HepG2 (cell line): Measurements from ENCODE around the gene RELB. TPM values are rescaled to one million over a fixed set of nuclear protein-coding genes. Genes with fewer than 3 reads are reported as not detected.
A peak's percentile ranks its signal among the peaks of the same experiment; 100 is the strongest.

Source experiments
- CENPT ChIP-seq: sonication (generic); formaldehyde crosslinking; IDR thresholded peaks from 2 replicates; pipeline ENCODE4 v1.8.0; 2022; ENCODE audit warnings: low read depth, mild to moderate bottlenecking, moderate library complexity, missing genetic modification reagents
- CREBL2 ChIP-seq: sonication (generic); formaldehyde crosslinking; IDR thresholded peaks from 2 replicates; pipeline ENCODE4 v1.8.1; 2023; ENCODE audit warnings: missing genetic modification reagents, mild to moderate bottlenecking, borderline replicate concordance
- IKZF5 ChIP-seq: IDR thresholded peaks from 2 replicates; pipeline ENCODE4 v1.6.1; 2018; ENCODE audit warnings: missing genetic modification reagents, mild to moderate bottlenecking, missing compliant biosample characterization
- IRF9 ChIP-seq: sonication (generic); formaldehyde crosslinking; IDR thresholded peaks from 2 replicates; pipeline ENCODE4 v1.8.0; 2022; ENCODE audit warnings: missing genetic modification reagents, mild to moderate bottlenecking, borderline replicate concordance
- ISL2 ChIP-seq: sonication (generic); formaldehyde crosslinking; IDR thresholded peaks from 2 replicates; pipeline ENCODE4 v1.5.0; 2020; ENCODE audit warnings: missing genetic modification reagents
- KAT7 ChIP-seq: IDR thresholded peaks from 2 replicates; pipeline ENCODE4 v1.6.1; 2018; ENCODE audit warnings: borderline replicate concordance, missing compliant biosample characterization
- MIXL1 ChIP-seq: IDR thresholded peaks from 2 replicates; pipeline ENCODE4 v1.6.1; 2016
- NFE2L2 ChIP-seq: fragments of 150-350 bp; IDR thresholded peaks from 2 replicates; pipeline ENCODE4 v1.6.1; 2014; ENCODE audit warnings: low read length
- NR2F6 ChIP-seq, 2 experiments: IDR thresholded peaks; 2 replicates each; pipeline ENCODE4 v1.6.1; 2016; ENCODE audit warnings: antibody characterized with exemption in 1 of 2, mild to moderate bottlenecking in 1 of 2
- RARG ChIP-seq: sonication (generic); formaldehyde crosslinking; IDR thresholded peaks from 2 replicates; pipeline ENCODE4 v1.4.0; 2020; ENCODE audit warnings: low read depth, mild to moderate bottlenecking, missing genetic modification reagents
- REL ChIP-seq: sonication (generic); formaldehyde crosslinking; conservative IDR thresholded peaks from 2 replicates; pipeline ENCODE4 v1.8.0; 2022; ENCODE audit warnings: mild to moderate bottlenecking, missing genetic modification reagents, moderate library complexity
- SP2 ChIP-seq: sonication (generic); formaldehyde crosslinking; IDR thresholded peaks from 2 replicates; pipeline ENCODE4 v1.5.1; 2020; ENCODE audit warnings: mild to moderate bottlenecking, missing genetic modification reagents
- ZBTB26 ChIP-seq: IDR thresholded peaks from 2 replicates; pipeline ENCODE4 v1.6.1; 2016; ENCODE audit warnings: missing compliant biosample characterization, missing genetic modification reagents, borderline replicate concordance
- ZNF34 ChIP-seq: sonication (generic); formaldehyde crosslinking; IDR thresholded peaks from 2 replicates; pipeline ENCODE4 v1.4.0; 2020; ENCODE audit warnings: mild to moderate bottlenecking, missing genetic modification reagents, borderline replicate concordance
- ZNF350 ChIP-seq: sonication (generic); formaldehyde crosslinking; IDR thresholded peaks from 2 replicates; pipeline ENCODE4 v1.4.0; 2020; ENCODE audit warnings: mild to moderate bottlenecking, low read depth, missing genetic modification reagents, borderline replicate concordance
- ZNF446 ChIP-seq: sonication (generic); formaldehyde crosslinking; IDR thresholded peaks from 2 replicates; pipeline ENCODE4 v1.5.0; 2020; ENCODE audit warnings: mild to moderate bottlenecking, missing genetic modification reagents
- ZNF530 ChIP-seq: sonication (generic); formaldehyde crosslinking; IDR thresholded peaks from 2 replicates; pipeline ENCODE4 v1.5.0; 2020; ENCODE audit warnings: low read depth, mild to moderate bottlenecking, missing genetic modification reagents
- ZNF672 ChIP-seq: sonication (generic); formaldehyde crosslinking; IDR thresholded peaks from 2 replicates; pipeline ENCODE4 v1.8.1; 2022; ENCODE audit warnings: missing genetic modification reagents
- ZNF768 ChIP-seq: sonication (generic); formaldehyde crosslinking; IDR thresholded peaks from 2 replicates; pipeline ENCODE4 v1.4.0; 2020; ENCODE audit warnings: missing genetic modification reagents
- polyA plus RNA-seq, 8 experiments: library from polyadenylated mRNA; depleted of rRNA in 3 of 8; stranded (reverse) in 7 of 8; unstranded in 1 of 8; fragments of >200 nt; fragmentation: Illumina TruSeq in 4 of 8; extraction: Trizol in 4 of 8; gene quantifications; 2 replicates each; pipeline versions ENCODE4 v1.2.1 to v1.2.3, GENCODE V29; 2011 to 2016; ENCODE audit warnings: low read depth in 4 of 8, missing spikeins in 1 of 8, mixed read lengths in 1 of 8; ENCODE audit not compliant: insufficient read depth in 1 of 8
- total RNA-seq, 5 experiments: library from RNA; depleted of rRNA; stranded (reverse); fragments of >200 nt; fragmentation: Illumina TruSeq; extraction: Trizol; gene quantifications; 2 replicates each; pipeline ENCODE4 v1.2.3, GENCODE V29; 2016; ENCODE audit warnings: low read depth in 1 of 5
- TF ChIP-seq, protein P1 (sequence below): sonication (generic); formaldehyde crosslinking; IDR thresholded peaks from 2 replicates; pipeline ENCODE4 v1.9.0; 2021; ENCODE audit warnings: missing genetic modification reagents, mild to moderate bottlenecking, borderline replicate concordance
- TF ChIP-seq, protein P2 (sequence below): sonication (generic); formaldehyde crosslinking; conservative IDR thresholded peaks from 2 replicates; pipeline ENCODE4 v1.8.0; 2022; ENCODE audit warnings: low read depth, missing genetic modification reagents

The RELB gene
- total and polyA plus RNA-seq, 2 of the 13 experiments (the other 11 are each of a cell fraction or from before 2014, with no cell fraction given), result 1.9 to 3.5 TPM

DNA sequence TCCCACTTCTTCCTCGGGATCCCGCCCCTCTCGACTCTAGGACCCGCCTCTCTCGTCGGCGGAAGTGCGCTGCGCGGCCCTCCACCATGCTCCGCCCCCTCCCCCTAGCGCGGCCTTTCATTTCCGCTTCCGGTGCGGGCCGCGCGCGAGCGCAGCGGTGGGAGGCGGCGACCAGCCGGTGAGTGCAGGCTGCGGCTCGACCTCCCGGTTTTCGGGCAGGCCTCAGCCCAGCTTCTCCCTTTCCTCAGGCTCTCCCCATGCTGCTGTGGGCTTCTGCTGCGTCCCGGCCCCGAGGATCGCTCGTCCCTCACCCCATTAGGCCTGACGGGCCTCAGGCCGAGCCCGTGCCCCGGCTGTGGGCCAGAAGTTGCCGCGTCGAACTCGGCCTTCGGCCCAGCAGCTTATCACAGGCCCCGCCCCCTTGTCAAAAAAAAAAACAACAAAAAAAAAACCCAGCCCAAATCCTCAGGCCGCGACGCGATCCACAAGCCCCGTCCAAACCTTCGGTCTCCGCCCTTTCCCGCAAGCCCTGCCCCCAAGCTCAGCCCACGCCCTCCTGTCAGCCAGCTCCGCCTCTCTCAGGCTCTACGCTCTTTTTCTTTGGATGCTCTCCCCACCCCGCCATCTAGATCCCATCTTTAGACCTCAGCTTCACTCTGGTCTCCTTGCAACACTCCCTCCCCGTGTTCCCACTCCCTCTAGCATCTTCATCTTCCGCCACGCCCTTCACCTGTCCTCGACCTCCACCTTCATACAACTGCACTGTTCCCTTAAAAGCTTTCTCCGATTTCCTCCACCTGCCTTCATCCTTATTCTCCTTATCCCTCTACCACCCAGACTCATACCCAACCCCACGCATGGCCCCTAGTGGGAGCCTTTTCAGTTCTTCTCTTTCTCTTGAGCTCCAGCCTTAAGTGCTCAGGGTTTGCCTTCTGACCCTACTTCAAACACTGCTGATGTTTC lies 37.9 kb downstream of the RELB start, which contains the start of gene CLASRP (continued):
- TF ChIP-seq, protein P1, sequence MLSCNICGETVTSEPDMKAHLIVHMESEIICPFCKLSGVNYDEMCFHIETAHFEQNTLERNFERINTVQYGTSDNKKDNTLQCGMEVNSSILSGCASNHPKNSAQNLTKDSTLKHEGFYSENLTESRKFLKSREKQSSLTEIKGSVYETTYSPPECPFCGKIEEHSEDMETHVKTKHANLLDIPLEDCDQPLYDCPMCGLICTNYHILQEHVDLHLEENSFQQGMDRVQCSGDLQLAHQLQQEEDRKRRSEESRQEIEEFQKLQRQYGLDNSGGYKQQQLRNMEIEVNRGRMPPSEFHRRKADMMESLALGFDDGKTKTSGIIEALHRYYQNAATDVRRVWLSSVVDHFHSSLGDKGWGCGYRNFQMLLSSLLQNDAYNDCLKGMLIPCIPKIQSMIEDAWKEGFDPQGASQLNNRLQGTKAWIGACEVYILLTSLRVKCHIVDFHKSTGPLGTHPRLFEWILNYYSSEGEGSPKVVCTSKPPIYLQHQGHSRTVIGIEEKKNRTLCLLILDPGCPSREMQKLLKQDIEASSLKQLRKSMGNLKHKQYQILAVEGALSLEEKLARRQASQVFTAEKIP, result no peak
- no peak for TF ChIP-seq ZNF446
- no peak for TF ChIP-seq ZNF530 (CRISPR knock-in tag)
- peak; percentile 73; the same call in 1 of the 2 replicates for TF ChIP-seq IRF9 (CRISPR knock-in tag)
- TF ChIP-seq CENPT (CRISPR knock-in tag), result no peak
- TF ChIP-seq CREBL2 (CRISPR knock-in tag), result no peak
- TF ChIP-seq, protein P2, sequence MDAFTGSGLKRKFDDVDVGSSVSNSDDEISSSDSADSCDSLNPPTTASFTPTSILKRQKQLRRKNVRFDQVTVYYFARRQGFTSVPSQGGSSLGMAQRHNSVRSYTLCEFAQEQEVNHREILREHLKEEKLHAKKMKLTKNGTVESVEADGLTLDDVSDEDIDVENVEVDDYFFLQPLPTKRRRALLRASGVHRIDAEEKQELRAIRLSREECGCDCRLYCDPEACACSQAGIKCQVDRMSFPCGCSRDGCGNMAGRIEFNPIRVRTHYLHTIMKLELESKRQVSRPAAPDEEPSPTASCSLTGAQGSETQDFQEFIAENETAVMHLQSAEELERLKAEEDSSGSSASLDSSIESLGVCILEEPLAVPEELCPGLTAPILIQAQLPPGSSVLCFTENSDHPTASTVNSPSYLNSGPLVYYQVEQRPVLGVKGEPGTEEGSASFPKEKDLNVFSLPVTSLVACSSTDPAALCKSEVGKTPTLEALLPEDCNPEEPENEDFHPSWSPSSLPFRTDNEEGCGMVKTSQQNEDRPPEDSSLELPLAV (CRISPR knock-in tag), result no peak
- peak; percentile 62; the same call in 1 of the 2 replicates for TF ChIP-seq ZNF768 (CRISPR knock-in tag)
- peak; percentile 72; the same call in 1 of the 2 replicates for TF ChIP-seq ZNF350 (CRISPR knock-in tag)
- TF ChIP-seq ISL2 (CRISPR knock-in tag), result peak; percentile 73; the same call in 1 of the 2 replicates
- no peak for TF ChIP-seq REL (CRISPR knock-in tag)
- no peak for TF ChIP-seq ZNF672 (CRISPR knock-in tag)
- TF ChIP-seq KAT7 (CRISPR knock-in tag), result peak; percentile 63; the same call in 1 of the 2 replicates
- TF ChIP-seq ZNF34 (CRISPR knock-in tag), result no peak
- peak; percentile 62; the same call in 1 of the 2 replicates for TF ChIP-seq ZBTB26 (CRISPR knock-in tag)
- TF ChIP-seq NFE2L2, result no peak
- no peak for TF ChIP-seq RARG (CRISPR knock-in tag)
- TF ChIP-seq IKZF5, result no peak
- TF ChIP-seq MIXL1, result 0 out of 2 replicates have a peak, but pooled peaks have one; percentile 40
- no peak for TF ChIP-seq NR2F6 (IDR thresholded peaks at IDR 0.05)
- TF ChIP-seq NR2F6 (CRISPR knock-in tag; IDR thresholded peaks at IDR 0.05), result no peak
- TF ChIP-seq SP2 (CRISPR knock-in tag), result peak; percentile 82
